Natural killer cell (primary cell): ENCODE results near the gene DOCK4. TPM values are rescaled to one million over a fixed set of nuclear protein-coding genes. Genes with fewer than 3 reads are reported as not detected.
"Not testable (repeated sequence)": the region's sequence is repeated elsewhere in the genome, so short reads cannot be mapped to it uniquely, and the experiment has no call there.

Source experiments
- ATAC-seq, 3 donors: fragments of 150-1000 bp in 2 of 3; fragments of 200-7000 bp in 1 of 3; cut with Tn5 transposase; 1 replicate in 1 of 3; 2 replicates in 2 of 3; pipeline ENCODE4 v1.10.0; 2021; ENCODE audit warnings: mild to moderate bottlenecking in 2 of 3, moderate library complexity in 2 of 3
- DNase-seq, 2 donors: peaks; one replicate each; pipeline versions ENCODE4 v3.0.0 to v3.0.0-alpha.2; 2013 to 2021; ENCODE audit warnings: mixed read lengths in 1 of 2
- H3K27ac ChIP-seq: one replicate; pipeline ENCODE4 v1.5.1; 2013; ENCODE audit warnings: mild to moderate bottlenecking, low read length
- H3K27me3 ChIP-seq: one replicate; pipeline ENCODE4 v1.6.1; 2013; ENCODE audit warnings: low read length; ENCODE audit not compliant: control insufficient read depth, insufficient read depth
- H3K36me3 ChIP-seq: one replicate; pipeline ENCODE4 v1.6.1; 2013; ENCODE audit warnings: low read length; ENCODE audit not compliant: control insufficient read depth, insufficient read depth
- H3K4me1 ChIP-seq: one replicate; pipeline ENCODE4 v1.6.1; 2013; ENCODE audit warnings: low read length; ENCODE audit not compliant: control insufficient read depth, insufficient read depth
- H3K4me3 ChIP-seq: one replicate; pipeline ENCODE4 v1.5.1; 2013; ENCODE audit warnings: low read length
- H3K9me3 ChIP-seq: one replicate; pipeline ENCODE4 v1.6.1; 2013; ENCODE audit warnings: low read length; ENCODE audit not compliant: control insufficient read depth, insufficient read depth
- H3K27ac Mint-ChIP-seq, 2 donors: one replicate each; pipeline ENCODE4 v1.8.0; 2022; ENCODE audit warnings: mild to moderate bottlenecking in 2 of 2, mixed read lengths in 2 of 2, moderate library complexity in 1 of 2
- H3K27me3 Mint-ChIP-seq, 2 donors: one replicate each; pipeline ENCODE4 v1.8.0; 2022; ENCODE audit warnings: low read depth in 2 of 2, mixed read lengths in 2 of 2
- H3K36me3 Mint-ChIP-seq: one replicate; pipeline ENCODE4 v1.8.0; 2022; ENCODE audit warnings: mixed read lengths
- H3K4me1 Mint-ChIP-seq, 2 donors: one replicate each; pipeline ENCODE4 v1.8.0; 2022; ENCODE audit warnings: mixed read lengths in 2 of 2
- H3K4me3 Mint-ChIP-seq: one replicate; pipeline ENCODE4 v1.8.0; 2022; ENCODE audit warnings: mild to moderate bottlenecking, moderate library complexity, mixed read lengths
- H3K9me3 Mint-ChIP-seq, 2 donors: one replicate each; pipeline ENCODE4 v1.8.0; 2022; ENCODE audit warnings: mixed read lengths in 2 of 2
- CTCF ChIP-seq: fragments of 200-600 bp; IDR thresholded peaks from one replicate; pipeline ENCODE4 v1.8.0; 2022; ENCODE audit warnings: antibody characterized with exemption
- WGBS: methylation state at CpG from one replicate; pipeline ENCODE4 v1.1.7; 2013; ENCODE audit warnings: missing lambda C conversion rate; ENCODE audit not compliant: insufficient coverage; 5-methylcytosine and 5-hydroxymethylcytosine counted together
- intact Hi-C: fragments of 100-400 bp; cut with micrococcal nuclease; formaldehyde crosslinking; loops from one replicate; pipeline ENCODE4 v1.14.2; 2022
- total RNA-seq, 4 donors: library from RNA; stranded (reverse); fragments of 120-200 nt in 1 of 4; gene quantifications; one replicate each; pipeline versions ENCODE4 v1.2.3 to v1.2.4, GENCODE V29; 2013 to 2022

DOCK4 gene
- total RNA-seq, 3 donors from 2014 or later (not counting 1 experiment from before 2014, with no cell fraction given), result 0.61 to 2.4 (median 0.89) TPM

DNA sequence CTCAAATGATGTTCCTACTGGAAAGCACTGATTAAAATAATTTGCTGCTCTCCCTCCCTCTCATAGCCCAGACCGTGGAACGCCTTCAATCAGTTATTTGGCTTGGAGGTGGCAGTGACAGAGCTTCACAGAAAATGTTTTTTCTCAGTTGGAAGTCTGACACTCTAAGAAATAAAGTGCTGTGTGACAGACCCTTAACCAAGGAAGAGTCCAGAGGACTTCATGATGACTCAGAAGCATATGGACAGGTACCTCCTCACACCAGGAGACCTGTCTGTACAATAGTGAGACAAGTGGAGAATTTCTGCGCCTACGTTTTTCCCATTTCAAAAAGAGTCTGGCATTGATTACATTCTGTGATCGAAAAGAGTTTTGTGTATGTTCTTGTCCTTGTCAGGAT, 295.5 kb downstream of the DOCK4 start:
- H3K27ac Mint-ChIP-seq, result no peak overlapping the region
- DNase-seq, result no peak
- no peak overlapping the region for H3K27ac ChIP-seq
- TF ChIP-seq CTCF, result no peak
- no peak for ATAC-seq
- no peaks in the 10 kb centered on the region for H3K9me3 ChIP-seq
- H3K4me1 ChIP-seq, result no peaks in the 10 kb centered on the region
- no peaks in the 10 kb centered on the region for H3K27me3 ChIP-seq
- no peaks in the 10 kb centered on the region for H3K4me1 Mint-ChIP-seq
- no peaks in the 10 kb centered on the region for H3K36me3 ChIP-seq
- peaks cover 0 to 3% of the 10 kb centered on the region in 2 donors for H3K9me3 Mint-ChIP-seq
- H3K4me3 ChIP-seq, result no peak overlapping the region
- H3K4me3 Mint-ChIP-seq, result no peak overlapping the region
- intact Hi-C loops, result no loop called here
- H3K27me3 Mint-ChIP-seq, result no peaks in the 10 kb centered on the region
- 84% methylated on average over 5 of the region's 5 CpGs for WGBS
- no peaks in the 10 kb centered on the region for H3K36me3 Mint-ChIP-seq

DNA sequence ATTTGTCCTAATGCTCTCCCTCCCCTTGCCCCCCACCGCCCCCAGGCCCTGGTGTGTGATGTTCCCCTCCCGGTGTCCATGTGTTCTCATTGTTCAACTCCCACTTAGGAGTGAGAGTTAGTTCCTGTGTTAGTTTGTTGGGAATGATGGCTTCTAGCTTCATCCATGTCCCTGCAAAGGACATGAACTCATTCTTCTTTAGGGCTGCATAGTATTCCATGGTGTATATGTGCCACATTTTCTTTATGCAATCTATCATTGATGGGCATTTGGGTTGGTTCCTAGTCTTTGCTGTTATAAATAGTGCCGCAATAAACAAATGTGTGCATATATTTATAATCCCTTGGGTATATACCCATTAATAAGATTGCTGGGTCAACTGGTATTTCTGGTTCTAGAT, 297.5 kb downstream of the DOCK4 start:
- H3K4me1 ChIP-seq, H3K27me3 ChIP-seq, DNase-seq, H3K36me3 ChIP-seq, intact Hi-C loops, H3K9me3 ChIP-seq, H3K36me3 Mint-ChIP-seq, H3K4me3 ChIP-seq, ATAC-seq, H3K27me3 Mint-ChIP-seq, H3K4me1 Mint-ChIP-seq, H3K4me3 Mint-ChIP-seq, H3K27ac ChIP-seq, H3K9me3 Mint-ChIP-seq, H3K27ac Mint-ChIP-seq: not testable (repeated sequence)
- no CpG with 5 or more reads among the region's 3 CpGs for WGBS

GRCh38 chr7:111903797-111904196, 302.4 kb downstream of the DOCK4 start:
- 82% methylated on average over 2 of the region's 2 CpGs for WGBS
- no peak for TF ChIP-seq CTCF
- Mint-ChIP-seq H3K27ac (no peak overlapping the region), H3K4me3 (no peak overlapping the region), H3K9me3 (peaks cover 0 to 2% of the 10 kb centered on the region in 2 donors), H3K36me3 (no peaks in the 10 kb centered on the region), H3K27me3 (no peaks in the 10 kb centered on the region), H3K4me1 (no peaks in the 10 kb centered on the region)
- H3K4me3 ChIP-seq, result no peak overlapping the region
- H3K27me3 ChIP-seq, result no peaks in the 10 kb centered on the region
- no peak for ATAC-seq
- DNase-seq, result no peak
- H3K27ac ChIP-seq, result no peak overlapping the region
- no peaks in the 10 kb centered on the region for H3K4me1 ChIP-seq
- no peaks in the 10 kb centered on the region for H3K36me3 ChIP-seq
- no peaks in the 10 kb centered on the region for H3K9me3 ChIP-seq
- intact Hi-C loops, result no loop called here

- Mint-ChIP-seq H3K4me1 (no peaks in the 10 kb centered on the region), H3K9me3 (peaks cover 0 to 3% of the 10 kb centered on the region in 2 donors), H3K27ac (no peak overlapping the region), H3K36me3 (no peaks in the 10 kb centered on the region), H3K27me3 (no peaks in the 10 kb centered on the region), H3K4me3 (no peak overlapping the region)
- Histone ChIP-seq H3K4me1 (no peaks in the 10 kb centered on the region), H3K9me3 (no peaks in the 10 kb centered on the region), H3K36me3 (no peaks in the 10 kb centered on the region), H3K4me3 (no peak overlapping the region), H3K27ac (no peak overlapping the region), H3K27me3 (no peaks in the 10 kb centered on the region)
- no peak for TF ChIP-seq CTCF
- ATAC-seq (no peak), DNase-seq (no peak)
- intact Hi-C loops, result no loop called here
- 100% methylated on average over 1 of the region's 1 CpG for WGBS
Measured at GRCh38 chr7:111903016-111903415, 303.2 kb downstream of the DOCK4 start.
